CD14-positive monocyte (primary cell): Measurements from ENCODE around the gene MIA. TPM values are rescaled to one million over a fixed set of nuclear protein-coding genes. Genes with fewer than 3 reads are reported as not detected.

ENCODE experiments used
- DNase-seq, 3 donors: peaks; one replicate each; pipeline ENCODE4 v3.0.0-alpha.2; 2011 to 2022
- H2AFZ ChIP-seq: 2 replicates; pipeline ENCODE4 v1.6.0; 2012; ENCODE audit warnings: mild to moderate bottlenecking, low read depth, low read length, inconsistent platforms; ENCODE audit not compliant: insufficient read depth, poor library complexity, severe bottlenecking
- H3K27ac ChIP-seq, 2 donors: 1 replicate in 1 of 2; 2 replicates in 1 of 2; pipeline ENCODE4 v1.5.1; 2012 to 2013; ENCODE audit warnings: low read length in 2 of 2, control low read depth in 1 of 2, inconsistent platforms in 1 of 2, low read depth in 1 of 2, mild to moderate bottlenecking in 1 of 2
- H3K27me3 ChIP-seq, 2 donors: one replicate each; pipeline versions ENCODE4 v1.6.0 to v1.6.1; 2011 to 2013; ENCODE audit warnings: low read length in 2 of 2; ENCODE audit not compliant: control insufficient read depth in 2 of 2, insufficient read depth in 2 of 2
- H3K36me3 ChIP-seq, 2 donors: replicated peaks in 1 of 2; 1 replicate in 1 of 2; 2 replicates in 1 of 2; pipeline versions ENCODE4 v1.5.1 to v1.6.1; 2012 to 2013; ENCODE audit warnings: low read length in 2 of 2, control low read depth in 1 of 2, inconsistent platforms in 1 of 2, mild to moderate bottlenecking in 1 of 2; ENCODE audit not compliant: insufficient read depth in 2 of 2, control insufficient read depth in 1 of 2
- H3K4me1 ChIP-seq, 2 donors: 1 replicate in 1 of 2; 2 replicates in 1 of 2; pipeline versions ENCODE4 v1.5.1 to v1.6.1; 2012 to 2013; ENCODE audit warnings: low read length in 2 of 2, control low read depth in 1 of 2, inconsistent platforms in 1 of 2, mild to moderate bottlenecking in 1 of 2, moderate library complexity in 1 of 2; ENCODE audit not compliant: insufficient read depth in 2 of 2, control insufficient read depth in 1 of 2
- H3K4me2 ChIP-seq: replicated peaks from 2 replicates; pipeline ENCODE3; 2012; ENCODE audit warnings: low read length, moderate library complexity, mild to moderate bottlenecking; ENCODE audit not compliant: poor library complexity, severe bottlenecking; ENCODE audit errors: extremely low read depth
- H3K4me3 ChIP-seq, 3 experiments: fragments of 200-600 bp in 1 of 3; sonication (generic) in 1 of 3; replicated peaks in 1 of 3; 1 replicate in 2 of 3; 2 replicates in 1 of 3; pipeline ENCODE4 v1.5.1; 2011 to 2013; ENCODE audit warnings: low read length in 3 of 3, mild to moderate bottlenecking in 3 of 3, control low read depth in 2 of 3, low read depth in 2 of 3, inconsistent platforms in 1 of 3, moderate library complexity in 1 of 3
- H3K79me2 ChIP-seq: 2 replicates; pipeline ENCODE4 v1.6.0; 2012; ENCODE audit warnings: mild to moderate bottlenecking, control low read depth, inconsistent platforms, low read length, moderate library complexity; ENCODE audit not compliant: insufficient read depth
- H3K9ac ChIP-seq: 2 replicates; pipeline ENCODE4 v1.6.0; 2017; ENCODE audit warnings: low read length, mild to moderate bottlenecking; ENCODE audit not compliant: insufficient read depth, poor library complexity, severe bottlenecking
- H3K9me3 ChIP-seq, 2 donors: replicated peaks in 1 of 2; 1 replicate in 1 of 2; 2 replicates in 1 of 2; pipeline versions ENCODE4 v1.5.1 to v1.6.1; 2012 to 2013; ENCODE audit warnings: low read length in 2 of 2, control low read depth in 1 of 2; ENCODE audit not compliant: control insufficient read depth in 1 of 2, insufficient read depth in 1 of 2
- H4K20me1 ChIP-seq: 2 replicates; pipeline ENCODE4 v1.6.0; 2012; ENCODE audit warnings: mild to moderate bottlenecking, low read length, control low read depth, moderate library complexity; ENCODE audit not compliant: insufficient read depth
- H3K27ac Mint-ChIP-seq, 7 donors: one replicate each; pipeline ENCODE4 v1.8.0; 2020; ENCODE audit warnings: mild to moderate bottlenecking in 7 of 7, mixed read lengths in 7 of 7, moderate library complexity in 6 of 7, inconsistent platforms in 2 of 7
- H3K27me3 Mint-ChIP-seq, 3 donors: one replicate each; pipeline ENCODE4 v1.8.0; 2021 to 2022; ENCODE audit warnings: low read depth in 3 of 3, mild to moderate bottlenecking in 3 of 3, mixed read lengths in 3 of 3, moderate library complexity in 3 of 3, inconsistent platforms in 1 of 3
- H3K36me3 Mint-ChIP-seq, 2 donors: one replicate each; pipeline ENCODE4 v1.8.0; 2020; ENCODE audit warnings: mixed read lengths in 2 of 2, inconsistent platforms in 1 of 2, mild to moderate bottlenecking in 1 of 2
- H3K4me1 Mint-ChIP-seq: one replicate; pipeline ENCODE4 v1.8.0; 2020; ENCODE audit warnings: mild to moderate bottlenecking, mixed read lengths
- H3K4me3 Mint-ChIP-seq, 2 donors: one replicate each; pipeline ENCODE4 v1.8.0; 2020; ENCODE audit warnings: mild to moderate bottlenecking in 2 of 2, mixed read lengths in 2 of 2, moderate library complexity in 1 of 2
- H3K9me3 Mint-ChIP-seq, 7 donors: one replicate each; pipeline ENCODE4 v1.8.0; 2020 to 2022; ENCODE audit warnings: mixed read lengths in 7 of 7, mild to moderate bottlenecking in 6 of 7, moderate library complexity in 6 of 7, inconsistent platforms in 2 of 7
- CTCF ChIP-seq: fragments of 200-600 bp; IDR thresholded peaks from one replicate; pipeline ENCODE4 v1.8.0; 2022; ENCODE audit warnings: antibody characterized with exemption, mild to moderate bottlenecking
- WGBS: methylation state at CpG from one replicate; pipeline ENCODE4 v1.1.5; 2013; ENCODE audit warnings: missing lambda C conversion rate; ENCODE audit not compliant: insufficient coverage; 5-methylcytosine and 5-hydroxymethylcytosine counted together
- intact Hi-C, 2 donors: fragments of 100-400 bp; cut with micrococcal nuclease; formaldehyde crosslinking; loops; one replicate each; pipeline versions ENCODE4 v1.15.0 to v1.15.1; 2023
- polyA plus RNA-seq, 3 donors: library from polyadenylated mRNA; depleted of rRNA in 1 of 3; unstranded in 2 of 3; stranded (reverse) in 1 of 3; fragments of 300-500 nt in 2 of 3; fragments of >200 nt in 1 of 3; fragmentation: Illumina TruSeq in 2 of 3; gene quantifications; 1 replicate in 2 of 3; 2 replicates in 1 of 3; pipeline ENCODE4 v1.2.3, GENCODE V29; 2012 to 2021

MIA gene
- polyA plus RNA-seq, 3 donors = 0.47 TPM; not detected in 2

DNA sequence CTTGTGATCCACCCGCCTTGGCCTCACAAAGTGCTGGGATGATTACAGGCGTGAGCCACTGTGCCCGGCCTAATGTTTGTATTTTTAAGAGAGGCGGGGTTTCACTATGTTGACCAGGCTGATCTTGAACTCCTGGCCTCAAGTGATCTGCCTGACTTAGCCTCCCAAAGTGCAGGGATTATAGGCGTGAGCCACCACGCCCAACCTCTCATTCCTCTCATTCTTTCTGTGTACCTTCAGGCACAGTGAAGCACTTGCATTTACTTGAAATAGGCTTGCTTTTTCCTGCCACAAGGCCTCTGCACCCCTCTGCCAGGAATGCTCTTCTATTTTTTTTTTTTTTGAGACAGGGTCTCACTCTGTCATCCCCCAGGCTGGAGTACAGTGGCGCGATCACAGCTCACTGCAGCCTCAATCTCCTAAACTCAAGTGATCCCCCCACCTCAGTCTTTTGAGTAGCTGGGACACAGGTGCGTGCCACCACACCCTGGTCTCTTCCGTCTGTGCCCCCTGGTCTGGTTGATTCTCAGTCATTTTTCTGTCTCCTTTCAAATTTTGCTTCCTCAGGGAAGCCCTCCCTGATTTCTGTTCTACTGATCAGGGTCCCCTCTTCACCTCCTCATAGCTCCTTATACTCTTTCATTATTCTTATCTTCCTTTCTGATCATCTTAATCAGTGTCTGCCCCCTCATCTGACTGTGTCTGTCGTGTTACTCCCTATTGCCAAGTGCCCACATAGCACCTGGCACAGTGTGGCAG is 40.1 kb upstream of the MIA start:
- no peak overlapping the region for H3K4me2 ChIP-seq
- H3K9ac ChIP-seq = no peak overlapping the region
- no peak for TF ChIP-seq CTCF
- DNase-seq = no peak
- H3K36me3 ChIP-seq = peaks cover 80 to 96% of the 10 kb centered on the region in 2 donors
- H3K79me2 ChIP-seq = no peaks in the 10 kb centered on the region
- H3K36me3 Mint-ChIP-seq = peaks cover 85 to 97% of the 10 kb centered on the region in 2 donors
- no peak overlapping the region for H3K4me3 ChIP-seq
- H3K9me3 Mint-ChIP-seq = peaks cover 0 to 3% (median 0%) of the 10 kb centered on the region in 7 donors
- H3K4me1 ChIP-seq = no peaks in the 10 kb centered on the region
- 98% methylated on average over 9 of the region's 11 CpGs for WGBS
- H3K27ac ChIP-seq = no peak overlapping the region
- H3K4me3 Mint-ChIP-seq = no peak overlapping the region
- peak overlapping the region in 1 of 7 donors; percentile 77 for H3K27ac Mint-ChIP-seq
- H3K4me1 Mint-ChIP-seq = no peaks in the 10 kb centered on the region
- no peaks in the 10 kb centered on the region for H4K20me1 ChIP-seq
- intact Hi-C loops = no loop called here
- peaks cover 0 to 2% (median 0%) of the 10 kb centered on the region in 3 donors for H3K27me3 Mint-ChIP-seq
- H2AFZ ChIP-seq = no peak overlapping the region
- no peaks in the 10 kb centered on the region for H3K9me3 ChIP-seq
- no peaks in the 10 kb centered on the region for H3K27me3 ChIP-seq

DNA sequence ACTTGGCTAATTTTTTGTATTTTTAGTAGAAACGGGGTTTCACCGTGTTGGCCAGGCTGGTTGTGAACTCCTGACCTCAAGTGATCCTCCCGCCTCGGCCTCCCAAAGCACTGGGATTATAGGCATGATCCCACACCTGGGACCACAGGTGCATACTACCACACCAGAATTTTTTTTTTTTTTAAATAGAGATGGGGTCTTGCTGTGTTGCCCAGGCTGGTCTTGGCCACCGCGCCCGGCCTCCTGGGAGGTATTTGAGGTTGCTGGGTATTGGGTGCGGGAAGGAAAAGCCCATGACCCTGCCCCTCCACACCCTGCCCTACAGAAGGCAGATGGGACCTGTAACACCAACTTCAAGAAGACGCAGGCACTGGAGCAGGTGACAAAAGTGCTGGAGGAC is 38.7 kb upstream of the MIA start:
- no peak for TF ChIP-seq CTCF
- H3K9ac ChIP-seq = no peak overlapping the region
- no peak overlapping the region for H3K4me3 Mint-ChIP-seq
- peaks cover 80 to 90% of the 10 kb centered on the region in 2 donors for H3K36me3 Mint-ChIP-seq
- H4K20me1 ChIP-seq = no peaks in the 10 kb centered on the region
- no peaks in the 10 kb centered on the region for H3K9me3 ChIP-seq
- no peak overlapping the region for H3K27ac Mint-ChIP-seq
- no peak overlapping the region for H3K4me3 ChIP-seq
- intact Hi-C loops = no loop called here
- no peaks in the 10 kb centered on the region for H3K79me2 ChIP-seq
- H3K27me3 ChIP-seq = no peaks in the 10 kb centered on the region
- H3K4me2 ChIP-seq = no peak overlapping the region
- peaks cover 0 to 2% (median 0%) of the 10 kb centered on the region in 3 donors for H3K27me3 Mint-ChIP-seq
- H3K4me1 Mint-ChIP-seq = peaks cover 1% of the 10 kb centered on the region
- peaks cover 0 to 3% (median 0%) of the 10 kb centered on the region in 7 donors for H3K9me3 Mint-ChIP-seq
- no CpG with 5 or more reads among the region's 9 CpGs for WGBS
- no peak for DNase-seq
- H3K27ac ChIP-seq = no peak overlapping the region
- no peak overlapping the region for H2AFZ ChIP-seq
- H3K36me3 ChIP-seq = peaks cover 72 to 88% of the 10 kb centered on the region in 2 donors
- no peaks in the 10 kb centered on the region for H3K4me1 ChIP-seq
